ENCODE results near the gene RAPGEF4.

Gene RAPGEF4

GRCh38 chr2:173090276-173090877 is 354.7 kb downstream of the RAPGEF4 start:
- Histone ChIP-seq H2AFZ (ENCODE audit: low read length) (no peak overlapping the region), H3K4me2 (ENCODE audit: low read depth, low read length, poor library complexity, severe bottlenecking) (no peak overlapping the region), H4K20me1 (ENCODE audit: insufficient read depth, low read length, poor library complexity, severe bottlenecking) (no peaks in the 10 kb centered on the region), H3K9me2 (replicated peaks; ENCODE audit: low read depth, low read length) (no peaks in the 10 kb centered on the region), H3K4me1 (ENCODE audit: insufficient read depth, low read length, poor library complexity, severe bottlenecking) (no peaks in the 10 kb centered on the region), H3K9me3 (ENCODE audit: insufficient read depth, low read depth, low read length) (no peaks in the 10 kb centered on the region), H3K27me3 (ENCODE audit: insufficient read depth, low read length, poor library complexity, severe bottlenecking) (no peaks in the 10 kb centered on the region), H3K36me3 (ENCODE audit: insufficient read depth, low read length) (no peaks in the 10 kb centered on the region), H3K4me3 (ENCODE audit: low read length, poor library complexity, severe bottlenecking) (no peak overlapping the region), H3F3A (ENCODE audit: low read depth) (no peaks in the 10 kb centered on the region), H3K79me2 (ENCODE audit: insufficient read depth, low read length) (no peaks in the 10 kb centered on the region), H3K9ac (ENCODE audit: low read depth, low read length, poor library complexity, severe bottlenecking) (no peak overlapping the region)
- TF ChIP-seq CTCF (conservative IDR thresholded peaks at IDR 0.05; ENCODE audit: low read length) (no peak), EZH2phosphoT487 (IDR thresholded peaks at IDR 0.05; ENCODE audit: borderline replicate concordance) (no peak)

GRCh38 chr2:173090973-173091660 is 355.5 kb downstream of the RAPGEF4 start:
- Histone ChIP-seq H2AFZ (ENCODE audit: low read length) (no peak overlapping the region), H3F3A (ENCODE audit: low read depth) (no peaks in the 10 kb centered on the region), H3K9ac (ENCODE audit: low read depth, low read length, poor library complexity, severe bottlenecking) (no peak overlapping the region), H3K4me2 (ENCODE audit: low read depth, low read length, poor library complexity, severe bottlenecking) (no peak overlapping the region), H3K4me1 (ENCODE audit: insufficient read depth, low read length, poor library complexity, severe bottlenecking) (no peaks in the 10 kb centered on the region), H3K36me3 (ENCODE audit: insufficient read depth, low read length) (no peaks in the 10 kb centered on the region), H3K27me3 (ENCODE audit: insufficient read depth, low read length, poor library complexity, severe bottlenecking) (no peaks in the 10 kb centered on the region), H3K9me2 (replicated peaks; ENCODE audit: low read depth, low read length) (no peaks in the 10 kb centered on the region), H3K4me3 (ENCODE audit: low read length, poor library complexity, severe bottlenecking) (no peak overlapping the region), H4K20me1 (ENCODE audit: insufficient read depth, low read length, poor library complexity, severe bottlenecking) (no peaks in the 10 kb centered on the region), H3K9me3 (ENCODE audit: insufficient read depth, low read depth, low read length) (no peaks in the 10 kb centered on the region), H3K79me2 (ENCODE audit: insufficient read depth, low read length) (no peaks in the 10 kb centered on the region)
- TF ChIP-seq CTCF (conservative IDR thresholded peaks at IDR 0.05; ENCODE audit: low read length), result peak; percentile 81
- TF ChIP-seq EZH2phosphoT487 (IDR thresholded peaks at IDR 0.05; ENCODE audit: borderline replicate concordance), result no peak

GRCh38 chr2:173091910-173092309 is 356.3 kb downstream of the RAPGEF4 start:
- Histone ChIP-seq H3K4me3 (ENCODE audit: low read length, poor library complexity, severe bottlenecking) (no peak overlapping the region), H3K4me1 (ENCODE audit: insufficient read depth, low read length, poor library complexity, severe bottlenecking) (no peaks in the 10 kb centered on the region), H3K9me3 (ENCODE audit: insufficient read depth, low read depth, low read length) (no peaks in the 10 kb centered on the region), H3K4me2 (ENCODE audit: low read depth, low read length, poor library complexity, severe bottlenecking) (no peak overlapping the region), H3K9me2 (replicated peaks; ENCODE audit: low read depth, low read length) (no peaks in the 10 kb centered on the region), H3F3A (ENCODE audit: low read depth) (no peaks in the 10 kb centered on the region), H3K27me3 (ENCODE audit: insufficient read depth, low read length, poor library complexity, severe bottlenecking) (no peaks in the 10 kb centered on the region), H4K20me1 (ENCODE audit: insufficient read depth, low read length, poor library complexity, severe bottlenecking) (no peaks in the 10 kb centered on the region), H3K79me2 (ENCODE audit: insufficient read depth, low read length) (no peaks in the 10 kb centered on the region), H2AFZ (ENCODE audit: low read length) (no peak overlapping the region), H3K9ac (ENCODE audit: low read depth, low read length, poor library complexity, severe bottlenecking) (no peak overlapping the region), H3K36me3 (ENCODE audit: insufficient read depth, low read length) (no peaks in the 10 kb centered on the region)
- TF ChIP-seq CTCF (conservative IDR thresholded peaks at IDR 0.05; ENCODE audit: low read length) (no peak), EZH2phosphoT487 (IDR thresholded peaks at IDR 0.05; ENCODE audit: borderline replicate concordance) (no peak)
